BLaER1 treated with 17β-estradiol and CSF1 and Interleukin-3, amounts not matched to agents 10 nM and 100 nM (cell line): Measurements from ENCODE around the gene SEL1L3.
A peak's percentile ranks its signal among the peaks of the same experiment; 100 is the strongest.

Experiments used
- H3K27ac ChIP-seq, 11 experiments: shearing (Covaris generic); formaldehyde crosslinking; 2 replicates each; pipeline ENCODE4 v1.8.1; 2022
- H3K27me3 ChIP-seq, 11 experiments: shearing (Covaris generic); formaldehyde crosslinking; 2 replicates each; pipeline ENCODE4 v1.8.1; 2022
- H3K36me3 ChIP-seq, 11 experiments: shearing (Covaris generic); formaldehyde crosslinking; 2 replicates each; pipeline ENCODE4 v1.8.1; 2022
- H3K4me1 ChIP-seq, 10 experiments: shearing (Covaris generic); formaldehyde crosslinking; 2 replicates each; pipeline ENCODE4 v1.8.1; 2022
- H3K4me2 ChIP-seq, 11 experiments: shearing (Covaris generic); formaldehyde crosslinking; 2 replicates each; pipeline ENCODE4 v1.8.1; 2022
- H3K4me3 ChIP-seq, 10 experiments: shearing (Covaris generic); formaldehyde crosslinking; 2 replicates each; pipeline ENCODE4 v1.8.1; 2022
- H3K9ac ChIP-seq, 11 experiments: shearing (Covaris generic); formaldehyde crosslinking; 2 replicates each; pipeline ENCODE4 v1.8.1; 2022
- H3K9me3 ChIP-seq, 11 experiments: shearing (Covaris generic); formaldehyde crosslinking; replicated peaks in 1 of 11; 2 replicates each; pipeline ENCODE4 v1.8.1; 2022
- H4K20me1 ChIP-seq, 11 experiments: shearing (Covaris generic); formaldehyde crosslinking; 2 replicates each; pipeline ENCODE4 v1.8.1; 2022
- Cebpa-rat ChIP-seq, 11 experiments: shearing (Covaris generic); IDR thresholded peaks; 2 replicates each; pipeline ENCODE4 v1.8.1; 2022

SEL1L3 gene

DNA sequence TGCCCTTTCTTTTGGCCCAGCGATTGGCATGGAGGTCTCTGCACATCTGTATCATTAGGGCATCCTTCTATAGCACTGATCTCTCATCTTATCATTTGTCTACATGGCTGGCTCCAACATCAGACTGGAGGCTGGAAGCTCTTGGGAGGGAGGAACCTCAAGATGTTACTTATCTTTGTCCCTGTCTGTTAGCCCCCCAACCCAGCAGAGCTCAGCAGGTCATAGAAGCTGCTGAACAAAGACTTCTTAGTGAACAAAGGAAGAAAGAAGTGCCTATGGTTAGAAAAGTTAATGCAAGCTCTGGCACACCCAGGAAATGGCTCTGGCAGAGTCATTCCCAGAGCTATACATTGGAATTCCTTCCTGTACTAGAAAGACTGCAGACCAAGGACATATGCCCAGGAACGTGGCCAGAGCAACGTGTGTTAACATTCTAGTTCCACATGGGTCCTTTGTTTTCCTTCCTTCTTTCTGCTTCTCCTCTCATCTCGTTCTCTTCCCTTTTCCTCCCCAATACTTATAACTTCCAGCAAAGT lies 74.0 kb downstream of the SEL1L3 start:
- no peak overlapping the region for H3K27ac ChIP-seq
- no peak overlapping the region for H3K9ac ChIP-seq
- peaks cover 8 to 18% (median 12%) of the 10 kb centered on the region in 10 experiments for H3K4me1 ChIP-seq
- H4K20me1 ChIP-seq = no peaks in the 10 kb centered on the region
- no peak overlapping the region for H3K4me2 ChIP-seq
- no peak for TF ChIP-seq Cebpa-rat (IDR thresholded peaks at IDR 0.05)
- H3K4me3 ChIP-seq = no peak overlapping the region
- peaks cover 13 to 85% (median 47%) of the 10 kb centered on the region in 11 experiments; a peak in 19 of 22 replicates for H3K36me3 ChIP-seq
- H3K9me3 ChIP-seq = peaks cover 0 to 15% (median 3%) of the 10 kb centered on the region in 11 experiments; a peak in 3 of 22 replicates
- H3K27me3 ChIP-seq = no peaks in the 10 kb centered on the region

DNA sequence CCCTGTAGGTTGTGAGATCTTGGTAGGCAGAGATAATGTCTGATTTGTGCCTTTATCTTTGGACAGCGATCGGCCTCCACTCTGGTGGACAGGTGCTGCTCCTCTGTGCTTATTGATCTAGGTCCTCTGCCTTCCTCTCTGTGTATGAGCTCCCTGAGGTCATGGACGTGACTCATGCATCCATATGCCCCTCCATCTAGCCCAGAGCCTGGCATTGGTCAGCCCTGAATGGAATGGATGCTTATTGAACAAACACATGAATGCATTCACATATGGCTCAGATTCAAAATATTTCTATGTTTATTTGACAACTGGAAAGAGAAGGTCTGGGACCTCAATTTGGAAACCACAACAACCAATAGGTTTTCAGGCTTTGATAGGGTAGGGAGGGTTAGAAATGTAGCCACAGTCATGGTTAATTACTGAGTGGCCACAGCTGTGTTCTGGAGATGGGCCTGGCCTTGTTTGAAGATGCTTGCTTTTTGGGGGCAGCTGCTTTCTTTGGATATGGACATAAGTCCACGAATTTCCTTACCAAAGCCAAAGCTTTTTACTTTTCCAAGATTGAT lies 76.2 kb downstream of the SEL1L3 start:
- H3K27ac ChIP-seq = no peak overlapping the region
- no peak overlapping the region for H3K9ac ChIP-seq
- H3K4me1 ChIP-seq = peaks cover 10 to 21% (median 17%) of the 10 kb centered on the region in 10 experiments
- peaks cover 10 to 77% (median 42%) of the 10 kb centered on the region in 11 experiments; a peak in 17 of 22 replicates for H3K36me3 ChIP-seq
- no peak overlapping the region for H3K4me3 ChIP-seq
- no peaks in the 10 kb centered on the region for H4K20me1 ChIP-seq
- H3K4me2 ChIP-seq = peak overlapping the region in 8 of 11 experiments; percentile 15 to 47 (median 40); a peak in 14 of 22 replicates
- H3K9me3 ChIP-seq = 0 out of 22 replicates have a peak, but pooled peaks cover 0 to 7% (median 0%) of the 10 kb centered on the region in 11 experiments
- no peak for TF ChIP-seq Cebpa-rat (IDR thresholded peaks at IDR 0.05)
- H3K27me3 ChIP-seq = no peaks in the 10 kb centered on the region

DNA sequence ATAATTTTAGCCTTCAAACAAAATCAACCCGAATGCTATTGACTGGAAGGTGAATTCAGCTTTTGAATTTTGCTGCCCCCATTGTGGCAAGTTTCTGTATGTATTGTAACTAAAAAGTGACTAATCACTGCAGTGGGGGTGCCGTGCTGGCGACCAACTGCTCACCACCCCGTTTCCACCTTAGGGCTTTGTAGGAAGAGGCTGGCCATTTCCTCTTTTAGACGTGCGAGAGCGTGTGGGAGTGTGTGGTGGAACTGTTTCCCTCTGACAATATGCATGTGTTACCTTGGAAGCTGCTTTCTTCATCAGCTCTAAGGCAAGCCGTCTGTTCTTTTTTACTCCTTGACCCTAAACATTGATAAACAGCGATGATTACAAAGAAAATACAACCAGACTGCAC lies 78.8 kb downstream of the SEL1L3 start:
- H3K27me3 ChIP-seq = no peaks in the 10 kb centered on the region
- 0 out of 22 replicates have a peak, but pooled peaks cover 0 to 2% (median 0%) of the 10 kb centered on the region in 11 experiments for H3K9me3 ChIP-seq
- H3K4me3 ChIP-seq = no peak overlapping the region
- TF ChIP-seq Cebpa-rat (IDR thresholded peaks at IDR 0.05) = no peak
- H3K4me2 ChIP-seq = peak overlapping the region in 8 of 11 experiments; percentile 7 to 47 (median 30); a peak in 14 of 22 replicates
- H3K4me1 ChIP-seq = peaks cover 10 to 21% (median 17%) of the 10 kb centered on the region in 10 experiments
- H3K27ac ChIP-seq = no peak overlapping the region
- no peaks in the 10 kb centered on the region for H4K20me1 ChIP-seq
- H3K9ac ChIP-seq = no peak overlapping the region
- peaks cover 22 to 80% (median 52%) of the 10 kb centered on the region in 11 experiments; a peak in 17 of 22 replicates for H3K36me3 ChIP-seq

DNA sequence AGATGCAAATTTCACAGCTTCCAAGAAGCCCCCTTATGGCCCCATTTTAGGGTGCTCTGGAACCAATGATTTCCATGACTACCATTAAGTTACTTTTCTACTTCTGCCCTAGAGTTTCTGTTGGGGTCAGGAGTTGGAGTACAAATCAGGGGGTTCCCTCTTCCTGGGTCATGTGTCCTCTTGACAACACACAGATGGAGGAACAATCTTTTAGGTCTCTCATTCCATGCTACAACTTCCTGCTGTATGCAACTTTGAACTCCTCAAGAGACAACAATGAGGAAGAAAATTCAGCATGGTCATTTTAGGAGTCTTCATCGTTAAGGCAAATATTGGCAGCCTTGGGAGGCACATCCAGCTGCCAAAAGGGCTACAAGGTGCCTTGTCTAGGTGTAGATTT lies 79.7 kb downstream of the SEL1L3 start:
- Histone ChIP-seq H3K36me3 (peaks cover 23 to 80% (median 55%) of the 10 kb centered on the region in 11 experiments; a peak in 17 of 22 replicates), H3K27ac (no peak overlapping the region), H3K4me2 (peak overlapping the region in 5 of 11 experiments; percentile 26 to 47 (median 31); a peak in 5 of 22 replicates), H3K27me3 (no peaks in the 10 kb centered on the region), H4K20me1 (no peaks in the 10 kb centered on the region), H3K4me1 (peaks cover 10 to 21% (median 17%) of the 10 kb centered on the region in 10 experiments), H3K4me3 (no peak overlapping the region), H3K9me3 (peaks cover 0 to under 1% (median 0%) of the 10 kb centered on the region in 11 experiments; a peak in 1 of 22 replicates), H3K9ac (no peak overlapping the region)
- TF ChIP-seq Cebpa-rat (IDR thresholded peaks at IDR 0.05) = no peak

DNA sequence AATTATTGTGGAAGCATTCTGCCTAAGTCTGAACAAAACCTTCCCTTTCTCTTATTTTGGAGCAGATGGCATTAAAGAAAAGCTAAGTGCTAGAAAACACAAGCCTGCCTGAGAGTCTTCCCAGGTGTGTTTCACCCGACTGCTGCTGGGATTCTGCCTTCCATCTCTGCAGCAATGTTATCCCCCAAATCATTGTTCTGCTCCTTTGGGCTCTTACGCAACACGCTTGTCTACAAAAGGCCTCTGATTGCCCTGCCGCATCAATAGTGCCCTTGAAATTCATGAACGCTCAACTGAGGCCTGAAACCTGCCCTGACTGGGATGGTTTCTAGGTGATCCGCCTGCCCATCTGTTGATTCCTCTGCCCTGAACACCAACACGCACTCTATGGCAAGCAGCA lies 80.3 kb downstream of the SEL1L3 start:
- Histone ChIP-seq H3K27ac (no peak overlapping the region), H3K36me3 (peaks cover 20 to 80% (median 55%) of the 10 kb centered on the region in 11 experiments; a peak in 17 of 22 replicates), H3K4me1 (peaks cover 10 to 21% (median 17%) of the 10 kb centered on the region in 10 experiments), H3K9me3 (peaks cover 0 to 7% (median 0%) of the 10 kb centered on the region in 11 experiments; a peak in 4 of 22 replicates), H3K9ac (no peak overlapping the region), H3K4me3 (no peak overlapping the region), H3K27me3 (no peaks in the 10 kb centered on the region), H4K20me1 (no peaks in the 10 kb centered on the region), H3K4me2 (0 out of 22 replicates have a peak overlapping the region, but pooled peaks of 1 of the 11 experiments have one; percentile 47)
- no peak; a peak in 1 of 22 replicates for TF ChIP-seq Cebpa-rat (IDR thresholded peaks at IDR 0.05)

DNA sequence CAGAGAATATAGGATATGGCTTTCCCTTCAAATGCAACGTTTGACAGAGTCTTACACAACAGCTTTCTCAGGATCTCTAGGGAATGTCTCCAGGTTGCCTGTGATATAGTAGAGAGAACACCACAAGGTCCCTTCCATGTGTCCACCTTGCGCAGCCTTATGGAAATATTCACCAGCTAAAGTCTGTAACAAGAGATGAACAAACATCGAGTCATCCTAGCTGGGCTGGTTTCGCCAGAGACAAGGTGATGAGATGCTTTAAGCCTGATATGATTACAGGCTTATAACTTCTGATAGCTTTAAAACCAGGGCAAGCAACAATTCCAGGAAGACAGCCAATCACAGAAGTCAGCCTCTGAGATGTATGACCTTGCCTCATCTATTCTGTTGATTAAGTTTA lies 83.8 kb downstream of the SEL1L3 start:
- no peaks in the 10 kb centered on the region for H4K20me1 ChIP-seq
- H3K4me2 ChIP-seq = no peak overlapping the region
- no peak for TF ChIP-seq Cebpa-rat (IDR thresholded peaks at IDR 0.05)
- H3K27ac ChIP-seq = no peak overlapping the region
- H3K9me3 ChIP-seq = peaks cover 0 to 12% (median 0%) of the 10 kb centered on the region in 11 experiments; a peak in 8 of 22 replicates
- H3K36me3 ChIP-seq = peaks cover 20 to 80% (median 58%) of the 10 kb centered on the region in 11 experiments; a peak in 17 of 22 replicates
- H3K27me3 ChIP-seq = no peaks in the 10 kb centered on the region
- no peak overlapping the region for H3K4me3 ChIP-seq
- H3K9ac ChIP-seq = no peak overlapping the region
- H3K4me1 ChIP-seq = peaks cover 0 to 14% (median 5%) of the 10 kb centered on the region in 10 experiments; a peak in 15 of 20 replicates

DNA sequence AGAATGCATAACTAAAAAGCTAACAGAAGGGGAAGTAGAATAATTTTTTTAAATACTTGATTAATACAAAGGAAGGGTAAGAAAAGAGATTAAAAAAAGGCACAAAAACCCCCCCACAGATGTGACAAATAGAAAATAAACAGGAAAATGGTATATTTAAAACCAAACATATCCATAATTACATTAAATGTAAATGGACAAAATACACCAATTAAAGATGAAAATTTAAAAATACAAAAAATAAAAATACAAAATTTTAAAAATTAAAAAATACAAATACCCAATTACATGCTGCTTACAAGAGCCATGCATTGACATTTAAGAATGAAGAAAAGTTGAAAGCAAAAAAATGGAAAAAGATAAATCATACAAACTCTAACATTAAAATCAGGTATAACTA lies 86.0 kb downstream of the SEL1L3 start:
- peaks cover 15 to 75% (median 46%) of the 10 kb centered on the region in 11 experiments; a peak in 17 of 22 replicates for H3K36me3 ChIP-seq
- H3K4me2 ChIP-seq = no peak overlapping the region
- H3K4me1 ChIP-seq = no peaks in the 10 kb centered on the region
- H3K9ac ChIP-seq = no peak overlapping the region
- no peak overlapping the region for H3K27ac ChIP-seq
- peaks cover 0 to 12% (median 0%) of the 10 kb centered on the region in 11 experiments; a peak in 8 of 22 replicates for H3K9me3 ChIP-seq
- no peaks in the 10 kb centered on the region for H4K20me1 ChIP-seq
- H3K4me3 ChIP-seq = no peak overlapping the region
- no peaks in the 10 kb centered on the region for H3K27me3 ChIP-seq
- TF ChIP-seq Cebpa-rat (IDR thresholded peaks at IDR 0.05) = no peak

DNA sequence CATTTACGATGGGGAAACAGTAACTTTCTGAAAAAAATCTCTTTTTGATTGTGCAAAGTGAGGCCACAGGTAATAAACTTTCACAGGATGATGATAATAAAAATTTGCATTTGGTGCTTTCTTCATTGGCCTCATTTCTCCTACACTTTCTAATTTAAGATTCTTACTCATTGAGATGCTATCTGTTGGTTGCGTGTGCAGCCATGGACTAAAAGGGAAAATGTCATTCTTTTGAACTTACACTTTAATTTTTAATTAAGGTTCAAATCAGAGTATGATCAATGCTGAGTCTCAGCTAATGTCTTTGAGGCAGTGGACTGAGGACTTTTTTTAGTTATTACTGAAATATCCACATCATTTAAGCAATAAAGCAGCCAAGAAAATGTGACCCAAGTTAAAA lies 87.6 kb downstream of the SEL1L3 start:
- Histone ChIP-seq H3K4me1 (no peaks in the 10 kb centered on the region), H3K36me3 (peaks cover 8 to 61% (median 35%) of the 10 kb centered on the region in 11 experiments; a peak in 16 of 22 replicates), H3K27ac (no peak overlapping the region), H4K20me1 (no peaks in the 10 kb centered on the region), H3K4me2 (no peak overlapping the region), H3K9me3 (peaks cover 0 to 12% (median 0%) of the 10 kb centered on the region in 11 experiments; a peak in 8 of 22 replicates), H3K4me3 (no peak overlapping the region), H3K27me3 (no peaks in the 10 kb centered on the region), H3K9ac (no peak overlapping the region)
- no peak for TF ChIP-seq Cebpa-rat (IDR thresholded peaks at IDR 0.05)

DNA sequence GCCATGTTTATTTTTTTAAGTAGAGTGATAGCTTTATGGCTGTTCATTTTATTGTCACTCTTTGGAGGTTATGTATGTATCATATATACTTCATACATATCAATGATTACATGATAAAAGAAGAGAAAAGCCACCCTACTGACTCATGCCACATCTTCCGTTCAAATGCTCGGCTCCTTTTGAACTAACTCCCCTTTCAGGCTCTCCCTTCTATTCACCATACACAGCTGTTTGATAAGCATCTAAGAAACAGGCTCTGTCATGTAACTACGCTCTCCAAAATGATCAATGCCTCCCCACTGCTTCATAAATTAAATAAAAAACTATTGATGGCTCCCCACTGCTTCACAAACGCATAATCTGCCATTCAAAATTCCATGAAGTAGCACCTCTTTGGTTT lies 89.4 kb downstream of the SEL1L3 start:
- no peak for TF ChIP-seq Cebpa-rat (IDR thresholded peaks at IDR 0.05)
- H3K4me3 ChIP-seq = no peak overlapping the region
- H3K4me1 ChIP-seq = no peaks in the 10 kb centered on the region
- no peak overlapping the region for H3K4me2 ChIP-seq
- H3K27me3 ChIP-seq = no peaks in the 10 kb centered on the region
- H3K27ac ChIP-seq = no peak overlapping the region
- H4K20me1 ChIP-seq = no peaks in the 10 kb centered on the region
- peaks cover 4 to 50% (median 20%) of the 10 kb centered on the region in 11 experiments; a peak in 15 of 22 replicates for H3K36me3 ChIP-seq
- no peak overlapping the region for H3K9ac ChIP-seq
- H3K9me3 ChIP-seq = peaks cover 0 to 12% (median 0%) of the 10 kb centered on the region in 11 experiments; a peak in 8 of 22 replicates
